Measurements from ENCODE around the gene ABCG2.
"Not testable (repeated sequence)": the region's sequence is repeated elsewhere in the genome, so short reads cannot be mapped to it uniquely, and the experiment has no call there.

Gene ABCG2

GRCh38 chr4:88130003-88130402, 28.4 kb downstream of the ABCG2 start:
- Histone ChIP-seq H3K9me3 (ENCODE audit: insufficient read depth, low read depth, low read length) (no peaks in the 10 kb centered on the region), H3K4me1 (ENCODE audit: insufficient read depth, low read length, poor library complexity, severe bottlenecking) (no peaks in the 10 kb centered on the region), H3K4me3 (ENCODE audit: low read length, poor library complexity, severe bottlenecking) (no peak overlapping the region), H3K79me2 (ENCODE audit: insufficient read depth, low read length) (no peaks in the 10 kb centered on the region), H3K9ac (ENCODE audit: low read depth, low read length, poor library complexity, severe bottlenecking) (no peak overlapping the region), H4K20me1 (ENCODE audit: insufficient read depth, low read length, poor library complexity, severe bottlenecking) (no peaks in the 10 kb centered on the region), H2AFZ (ENCODE audit: low read length) (no peak overlapping the region), H3K4me2 (ENCODE audit: low read depth, low read length, poor library complexity, severe bottlenecking) (no peak overlapping the region), H3K27me3 (ENCODE audit: insufficient read depth, low read length, poor library complexity, severe bottlenecking) (no peaks in the 10 kb centered on the region), H3F3A (ENCODE audit: low read depth) (no peaks in the 10 kb centered on the region), H3K9me2 (replicated peaks; ENCODE audit: low read depth, low read length) (no peaks in the 10 kb centered on the region), H3K36me3 (ENCODE audit: insufficient read depth, low read length) (no peaks in the 10 kb centered on the region)
- TF ChIP-seq EZH2phosphoT487 (IDR thresholded peaks at IDR 0.05; ENCODE audit: borderline replicate concordance) (no peak), CTCF (conservative IDR thresholded peaks at IDR 0.05; ENCODE audit: low read length) (no peak)

DNA sequence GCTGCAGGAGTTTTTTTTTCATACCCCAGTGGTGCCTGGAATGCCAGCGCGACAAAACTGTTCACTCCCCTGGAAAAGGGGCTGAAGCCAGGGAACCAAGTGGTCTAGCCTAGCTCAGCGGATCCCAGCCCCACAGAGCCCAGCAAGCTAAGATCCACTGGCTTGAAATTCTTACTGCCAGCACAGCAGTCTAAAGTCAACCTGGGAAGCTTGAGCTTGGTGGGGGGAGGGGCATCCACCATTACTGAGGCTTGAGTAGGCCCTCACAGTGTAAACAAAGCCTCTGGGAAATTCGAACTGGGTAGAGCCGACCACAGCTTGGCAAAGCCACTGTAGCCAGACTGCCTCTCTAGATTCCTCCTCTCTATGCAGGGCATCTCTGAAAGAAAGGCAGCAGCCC, 36.2 kb downstream of the ABCG2 start:
- not testable (repeated sequence) for H3K27me3 ChIP-seq (ENCODE audit: insufficient read depth, low read length, poor library complexity, severe bottlenecking); H2AFZ ChIP-seq (ENCODE audit: low read length); H3K4me2 ChIP-seq (ENCODE audit: low read depth, low read length, poor library complexity, severe bottlenecking); H3K36me3 ChIP-seq (ENCODE audit: insufficient read depth, low read length); H3F3A ChIP-seq (ENCODE audit: low read depth); H3K9me2 ChIP-seq (replicated peaks; ENCODE audit: low read depth, low read length); H3K79me2 ChIP-seq (ENCODE audit: insufficient read depth, low read length); H3K9ac ChIP-seq (ENCODE audit: low read depth, low read length, poor library complexity, severe bottlenecking); H3K4me3 ChIP-seq (ENCODE audit: low read length, poor library complexity, severe bottlenecking); H3K4me1 ChIP-seq (ENCODE audit: insufficient read depth, low read length, poor library complexity, severe bottlenecking); H4K20me1 ChIP-seq (ENCODE audit: insufficient read depth, low read length, poor library complexity, severe bottlenecking)
- H3K9me3 ChIP-seq (ENCODE audit: insufficient read depth, low read depth, low read length), result peaks cover 17% of the 10 kb centered on the region; the same call in 1 of the 2 replicates

DNA sequence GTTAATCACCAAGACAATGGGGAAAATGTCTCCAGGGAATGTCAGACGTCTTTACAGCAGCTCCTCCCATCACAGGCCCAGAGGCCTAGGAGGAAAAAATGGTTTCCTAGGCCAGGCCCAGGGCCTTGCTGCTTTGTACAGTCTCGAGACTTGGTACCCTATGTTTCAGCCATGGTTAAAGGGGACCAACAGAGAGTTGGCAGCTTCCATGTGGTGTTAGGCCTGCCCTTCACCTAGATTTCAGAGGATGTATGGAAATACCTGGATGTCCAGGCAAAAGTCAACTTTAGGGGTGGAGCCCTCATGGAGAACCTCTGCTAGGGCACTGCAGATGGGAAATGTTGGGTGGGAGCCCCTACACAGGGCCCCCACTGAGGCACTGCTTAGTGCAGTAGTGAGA, 38.5 kb downstream of the ABCG2 start:
- no peak for TF ChIP-seq CTCF (conservative IDR thresholded peaks at IDR 0.05; ENCODE audit: low read length)
- no peak for TF ChIP-seq EZH2phosphoT487 (IDR thresholded peaks at IDR 0.05; ENCODE audit: borderline replicate concordance)
- Histone ChIP-seq H3K4me3 (ENCODE audit: low read length, poor library complexity, severe bottlenecking) (no peak overlapping the region), H3K9me3 (ENCODE audit: insufficient read depth, low read depth, low read length) (peaks cover 17% of the 10 kb centered on the region; the same call in 1 of the 2 replicates), H3K4me1 (ENCODE audit: insufficient read depth, low read length, poor library complexity, severe bottlenecking) (no peaks in the 10 kb centered on the region), H3F3A (ENCODE audit: low read depth) (no peaks in the 10 kb centered on the region), H2AFZ (ENCODE audit: low read length) (no peak overlapping the region), H4K20me1 (ENCODE audit: insufficient read depth, low read length, poor library complexity, severe bottlenecking) (no peaks in the 10 kb centered on the region), H3K36me3 (ENCODE audit: insufficient read depth, low read length) (no peaks in the 10 kb centered on the region), H3K79me2 (ENCODE audit: insufficient read depth, low read length) (no peaks in the 10 kb centered on the region), H3K4me2 (ENCODE audit: low read depth, low read length, poor library complexity, severe bottlenecking) (no peak overlapping the region), H3K27me3 (ENCODE audit: insufficient read depth, low read length, poor library complexity, severe bottlenecking) (no peaks in the 10 kb centered on the region), H3K9ac (ENCODE audit: low read depth, low read length, poor library complexity, severe bottlenecking) (no peak overlapping the region), H3K9me2 (replicated peaks; ENCODE audit: low read depth, low read length) (no peaks in the 10 kb centered on the region)

DNA sequence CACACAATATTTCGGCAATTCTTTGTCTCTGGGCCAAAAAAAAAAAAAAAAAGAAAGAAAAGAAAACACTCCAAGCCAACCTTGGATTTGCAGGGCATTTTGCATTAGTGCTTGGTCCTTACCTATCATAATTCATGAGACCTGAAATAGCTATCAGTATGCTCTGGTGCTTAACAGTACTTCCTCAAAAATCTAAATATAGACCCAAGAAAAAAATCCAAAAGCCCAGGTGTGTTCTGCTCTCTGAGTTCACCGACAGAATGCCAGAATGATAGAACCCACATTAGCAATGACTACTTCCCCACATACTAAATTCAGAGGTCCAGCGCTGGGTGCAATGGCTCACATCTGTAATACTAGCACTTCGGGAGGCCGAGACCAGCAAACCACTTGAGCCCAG, 42.9 kb downstream of the ABCG2 start:
- peaks cover 10% of the 10 kb centered on the region; the same call in 1 of the 2 replicates for H3K9me3 ChIP-seq (ENCODE audit: insufficient read depth, low read depth, low read length)
- no peaks in the 10 kb centered on the region for H3K9me2 ChIP-seq (replicated peaks; ENCODE audit: low read depth, low read length)
- H3K4me1 ChIP-seq (ENCODE audit: insufficient read depth, low read length, poor library complexity, severe bottlenecking), result no peaks in the 10 kb centered on the region
- no peak overlapping the region for H2AFZ ChIP-seq (ENCODE audit: low read length)
- no peaks in the 10 kb centered on the region for H3F3A ChIP-seq (ENCODE audit: low read depth)
- no peaks in the 10 kb centered on the region for H3K27me3 ChIP-seq (ENCODE audit: insufficient read depth, low read length, poor library complexity, severe bottlenecking)
- TF ChIP-seq CTCF (conservative IDR thresholded peaks at IDR 0.05; ENCODE audit: low read length) (no peak), EZH2phosphoT487 (IDR thresholded peaks at IDR 0.05; ENCODE audit: borderline replicate concordance) (no peak)
- H3K79me2 ChIP-seq (ENCODE audit: insufficient read depth, low read length), result no peaks in the 10 kb centered on the region
- H3K36me3 ChIP-seq (ENCODE audit: insufficient read depth, low read length), result no peaks in the 10 kb centered on the region
- H3K4me2 ChIP-seq (ENCODE audit: low read depth, low read length, poor library complexity, severe bottlenecking), result no peak overlapping the region
- H3K4me3 ChIP-seq (ENCODE audit: low read length, poor library complexity, severe bottlenecking), result no peak overlapping the region
- no peaks in the 10 kb centered on the region for H4K20me1 ChIP-seq (ENCODE audit: insufficient read depth, low read length, poor library complexity, severe bottlenecking)
- H3K9ac ChIP-seq (ENCODE audit: low read depth, low read length, poor library complexity, severe bottlenecking), result no peak overlapping the region

Measured in Loucy (cell line).